ENCODE measurements around the gene ALPK1. TPM values are rescaled to one million over a fixed set of nuclear protein-coding genes. Genes with fewer than 3 reads are reported as not detected.

The ALPK1 gene
- total RNA-seq, 2 experiments from 2014 or later, result 33.7 to 51.1 TPM

- Histone ChIP-seq H3K9me2 (ENCODE audit: insufficient read depth, low read length) (no peaks in the 10 kb centered on the region), H3K27ac (ENCODE audit: low read depth, low read length, poor library complexity, severe bottlenecking) (no peak overlapping the region), H3K4me3 (ENCODE audit: low read depth, low read length, poor library complexity, severe bottlenecking) (no peak overlapping the region), H3K79me2 (ENCODE audit: insufficient read depth, low read depth, low read length) (no peaks in the 10 kb centered on the region), H3K4me2 (ENCODE audit: low read length) (no peak overlapping the region), H4K20me1 (ENCODE audit: insufficient read depth, low read length) (no peaks in the 10 kb centered on the region), H3K9me3 (ENCODE audit: low read length) (no peaks in the 10 kb centered on the region), H3K4me1 (ENCODE audit: insufficient read depth, low read length, poor library complexity, severe bottlenecking) (no peaks in the 10 kb centered on the region), H3K36me3 (ENCODE audit: insufficient read depth, low read length) (no peaks in the 10 kb centered on the region), H2AFZ (ENCODE audit: low read length) (no peak overlapping the region)
- intact Hi-C loops (cut with micrococcal nuclease; ENCODE audit: unreplicated experiment), result no loop called here
- DNase-seq (ENCODE audit: low spot score), result no peak
- TF ChIP-seq CTCF (conservative IDR thresholded peaks at IDR 0.05; ENCODE audit: low read length), result no peak
- TF ChIP-seq EZH2phosphoT487 (IDR thresholded peaks at IDR 0.05; ENCODE audit: borderline replicate concordance, low read depth, low read length), result no peak
- POLR2A ChIA-PET, result no interaction called here
- no TSS peak for BruUV-seq (replicated peaks)
- CTCF ChIA-PET (ENCODE audit: unreplicated experiment), result no interaction called here
Measured at GRCh38 chr4:112402098-112402497, 104.9 kb downstream of the ALPK1 start.

GRCh38 chr4:112403101-112403945 lies 106.2 kb downstream of the ALPK1 start:
- intact Hi-C loops (cut with micrococcal nuclease; ENCODE audit: unreplicated experiment), result no loop called here
- no TSS peak for BruUV-seq (replicated peaks)
- ChIA-PET POLR2A (interaction anchor here (0.7 kb wide), 1 partner anchor 39 kb away, joined by 3 read pairs; no protein-coding TSS in a partner anchor), CTCF (ENCODE audit: unreplicated experiment) (no interaction called here)
- Histone ChIP-seq H3K9me2 (ENCODE audit: insufficient read depth, low read length) (no peaks in the 10 kb centered on the region), H3K36me3 (ENCODE audit: insufficient read depth, low read length) (no peaks in the 10 kb centered on the region), H3K4me1 (ENCODE audit: insufficient read depth, low read length, poor library complexity, severe bottlenecking) (no peaks in the 10 kb centered on the region), H2AFZ (ENCODE audit: low read length) (no peak overlapping the region), H3K79me2 (ENCODE audit: insufficient read depth, low read depth, low read length) (no peaks in the 10 kb centered on the region), H3K4me2 (ENCODE audit: low read length) (no peak overlapping the region), H3K27ac (ENCODE audit: low read depth, low read length, poor library complexity, severe bottlenecking) (no peak overlapping the region), H3K4me3 (ENCODE audit: low read depth, low read length, poor library complexity, severe bottlenecking) (no peak overlapping the region), H4K20me1 (ENCODE audit: insufficient read depth, low read length) (no peaks in the 10 kb centered on the region), H3K9me3 (ENCODE audit: low read length) (no peaks in the 10 kb centered on the region)
- TF ChIP-seq EZH2phosphoT487 (IDR thresholded peaks at IDR 0.05; ENCODE audit: borderline replicate concordance, low read depth, low read length) (no peak), CTCF (conservative IDR thresholded peaks at IDR 0.05; ENCODE audit: low read length) (no peak)
- no peak for DNase-seq (ENCODE audit: low spot score)

GRCh38 chr4:112410364-112410763 lies 113.2 kb downstream of the ALPK1 start:
- Histone ChIP-seq H2AFZ (ENCODE audit: low read length) (no peak overlapping the region), H3K27ac (ENCODE audit: low read depth, low read length, poor library complexity, severe bottlenecking) (no peak overlapping the region), H4K20me1 (ENCODE audit: insufficient read depth, low read length) (no peaks in the 10 kb centered on the region), H3K79me2 (ENCODE audit: insufficient read depth, low read depth, low read length) (no peaks in the 10 kb centered on the region), H3K9me3 (ENCODE audit: low read length) (no peaks in the 10 kb centered on the region), H3K4me1 (ENCODE audit: insufficient read depth, low read length, poor library complexity, severe bottlenecking) (no peaks in the 10 kb centered on the region), H3K9me2 (ENCODE audit: insufficient read depth, low read length) (no peaks in the 10 kb centered on the region), H3K4me2 (ENCODE audit: low read length) (no peak overlapping the region), H3K4me3 (ENCODE audit: low read depth, low read length, poor library complexity, severe bottlenecking) (no peak overlapping the region), H3K36me3 (ENCODE audit: insufficient read depth, low read length) (peaks cover 6% of the 10 kb centered on the region; the same call in 1 of the 2 replicates)
- BruUV-seq (replicated peaks), result no TSS peak
- intact Hi-C loops (cut with micrococcal nuclease; ENCODE audit: unreplicated experiment), result no loop called here
- CTCF ChIA-PET (ENCODE audit: unreplicated experiment), result no interaction called here
- TF ChIP-seq CTCF (conservative IDR thresholded peaks at IDR 0.05; ENCODE audit: low read length) (no peak), EZH2phosphoT487 (IDR thresholded peaks at IDR 0.05; ENCODE audit: borderline replicate concordance, low read depth, low read length) (no peak)
- POLR2A ChIA-PET, result interaction anchor here (1.5 kb wide), 1 partner anchor 13 kb away, joined by 3 read pairs; no protein-coding TSS in a partner anchor
- DNase-seq (ENCODE audit: low spot score), result no peak
